HepG2 (cell line): ENCODE data around the gene LIPT1. TPM values are rescaled to one million over a fixed set of nuclear protein-coding genes. Genes with fewer than 3 reads are reported as not detected.
A peak's percentile ranks its signal among the peaks of the same experiment; 100 is the strongest.

ENCODE experiments used
- BRD4 ChIP-seq: sonication (generic); formaldehyde crosslinking; IDR thresholded peaks from 2 replicates; pipeline ENCODE4 v1.4.0; 2020; ENCODE audit warnings: missing genetic modification reagents
- CBX1 ChIP-seq: IDR thresholded peaks from one replicate; pipeline ENCODE4 v1.6.1; 2016; ENCODE audit warnings: antibody characterized with exemption, low read depth
- CENPX ChIP-seq: sonication (generic); formaldehyde crosslinking; IDR thresholded peaks from 2 replicates; pipeline ENCODE4 v1.9.0; 2021; ENCODE audit warnings: mild to moderate bottlenecking, missing genetic modification reagents, moderate library complexity
- ELF4 ChIP-seq: sonication (generic); formaldehyde crosslinking; IDR thresholded peaks from 2 replicates; pipeline ENCODE4 v1.5.0; 2020; ENCODE audit warnings: missing genetic modification reagents, mild to moderate bottlenecking, moderate library complexity, borderline replicate concordance
- ELK4 ChIP-seq: sonication (generic); formaldehyde crosslinking; IDR thresholded peaks from 2 replicates; pipeline ENCODE4 v1.9.0; 2021; ENCODE audit warnings: missing genetic modification reagents, borderline replicate concordance
- FOXK2 ChIP-seq: fragments of 450-650 bp; IDR thresholded peaks from 2 replicates; pipeline ENCODE4 v1.6.1; 2016
- PPARG ChIP-seq: conservative IDR thresholded peaks from 2 replicates; pipeline ENCODE4 v1.6.1; 2016; ENCODE audit warnings: missing biosample characterization, missing genetic modification reagents
- RNF2 ChIP-seq: fragments of 450-650 bp; conservative IDR thresholded peaks from 2 replicates; pipeline ENCODE4 v1.6.1; 2016; ENCODE audit warnings: low read depth
- RORA ChIP-seq: sonication (generic); formaldehyde crosslinking; IDR thresholded peaks from 2 replicates; pipeline ENCODE4 v1.5.0; 2020; ENCODE audit warnings: mild to moderate bottlenecking, missing genetic modification reagents, moderate library complexity
- SIN3A ChIP-seq: IDR thresholded peaks from 2 replicates; pipeline ENCODE4 v1.6.1; 2011; ENCODE audit warnings: low read depth, mild to moderate bottlenecking, control low read depth, low read length, borderline replicate concordance
- TP53 ChIP-seq: sonication (generic); formaldehyde crosslinking; conservative IDR thresholded peaks from 2 replicates; pipeline ENCODE4 v1.4.0; 2020; ENCODE audit warnings: missing genetic modification reagents
- ZBTB7B ChIP-seq: sonication (generic); formaldehyde crosslinking; IDR thresholded peaks from 2 replicates; pipeline ENCODE4 v1.4.0; 2020; ENCODE audit warnings: missing genetic modification reagents
- ZFAT ChIP-seq: sonication (generic); formaldehyde crosslinking; conservative IDR thresholded peaks from 2 replicates; pipeline ENCODE4 v1.8.1; 2023; ENCODE audit warnings: missing genetic modification reagents, inconsistent platforms
- ZKSCAN8 ChIP-seq: IDR thresholded peaks from 2 replicates; pipeline ENCODE4 v1.6.1; 2016; ENCODE audit warnings: borderline replicate concordance, missing genetic modification reagents, missing compliant biosample characterization
- ZMYM2 ChIP-seq: sonication (generic); formaldehyde crosslinking; IDR thresholded peaks from 2 replicates; pipeline ENCODE4 v1.8.0; 2022; ENCODE audit warnings: mild to moderate bottlenecking, missing genetic modification reagents
- ZNF44 ChIP-seq: sonication (generic); formaldehyde crosslinking; IDR thresholded peaks from 2 replicates; pipeline ENCODE4 v1.5.1; 2020; ENCODE audit warnings: mild to moderate bottlenecking, missing genetic modification reagents
- ZNF572 ChIP-seq: sonication (generic); formaldehyde crosslinking; IDR thresholded peaks from 2 replicates; pipeline ENCODE4 v1.5.1; 2020; ENCODE audit warnings: mild to moderate bottlenecking, missing genetic modification reagents
- ZNF619 ChIP-seq: sonication (generic); formaldehyde crosslinking; IDR thresholded peaks from 2 replicates; pipeline ENCODE4 v1.4.0; 2020; ENCODE audit warnings: mild to moderate bottlenecking, missing genetic modification reagents
- polyA plus RNA-seq, 8 experiments: library from polyadenylated mRNA; depleted of rRNA in 3 of 8; stranded (reverse) in 7 of 8; unstranded in 1 of 8; fragments of >200 nt; fragmentation: Illumina TruSeq in 4 of 8; extraction: Trizol in 4 of 8; gene quantifications; 2 replicates each; pipeline versions ENCODE4 v1.2.1 to v1.2.3, GENCODE V29; 2011 to 2016; ENCODE audit warnings: low read depth in 4 of 8, missing spikeins in 1 of 8, mixed read lengths in 1 of 8; ENCODE audit not compliant: insufficient read depth in 1 of 8
- total RNA-seq, 5 experiments: library from RNA; depleted of rRNA; stranded (reverse); fragments of >200 nt; fragmentation: Illumina TruSeq; extraction: Trizol; gene quantifications; 2 replicates each; pipeline ENCODE4 v1.2.3, GENCODE V29; 2016; ENCODE audit warnings: low read depth in 1 of 5
- TF ChIP-seq, protein P1 (sequence below): sonication (generic); formaldehyde crosslinking; IDR thresholded peaks from 2 replicates; pipeline ENCODE4 v1.4.0; 2020; ENCODE audit warnings: missing genetic modification reagents
- TF ChIP-seq, protein P2 (sequence below): sonication (generic); formaldehyde crosslinking; IDR thresholded peaks from 2 replicates; pipeline ENCODE4 v1.4.0; 2020; ENCODE audit warnings: mild to moderate bottlenecking, missing genetic modification reagents
- TF ChIP-seq, protein P3 (sequence below): sonication (generic); formaldehyde crosslinking; IDR thresholded peaks from 2 replicates; pipeline ENCODE4 v1.4.0; 2020; ENCODE audit warnings: mild to moderate bottlenecking, low read depth, missing genetic modification reagents
- TF ChIP-seq, protein P4 (sequence below): sonication (generic); formaldehyde crosslinking; IDR thresholded peaks from 2 replicates; pipeline ENCODE4 v1.5.0; 2020; ENCODE audit warnings: mild to moderate bottlenecking, missing genetic modification reagents

Gene LIPT1
- total and polyA plus RNA-seq, 2 of the 13 experiments (the other 11 are each of a cell fraction or from before 2014, with no cell fraction given): 8.0 to 9.6 TPM

- TF ChIP-seq ZBTB7B (no peak; the same call in none of the 2 replicates), RORA (CRISPR knock-in tag) (no peak), ZFAT (CRISPR knock-in tag) (no peak), RNF2 (peak; percentile 56; the same call in 1 of the 2 replicates), ELF4 (CRISPR knock-in tag) (no peak), FOXK2 (no peak), CENPX (CRISPR knock-in tag) (no peak), CBX1 (peak; percentile 67), ZNF619 (CRISPR knock-in tag) (peak; percentile 90; the same call in 1 of the 2 replicates), ELK4 (CRISPR knock-in tag) (no peak), ZKSCAN8 (no peak; the same call in 1 of the 2 replicates), ZNF44 (CRISPR knock-in tag) (peak; percentile 87; the same call in 1 of the 2 replicates), BRD4 (CRISPR knock-in tag) (peak; percentile 21; the same call in 1 of the 2 replicates), ZNF572 (CRISPR knock-in tag) (peak; percentile 92), TP53 (no peak), PPARG (CRISPR knock-in tag) (0 out of 2 replicates have a peak, but pooled peaks have one; percentile 4), SIN3A (peak; percentile 69), ZMYM2 (CRISPR knock-in tag) (0 out of 2 replicates have a peak, but pooled peaks have one; percentile 65)
- TF ChIP-seq, protein P1, sequence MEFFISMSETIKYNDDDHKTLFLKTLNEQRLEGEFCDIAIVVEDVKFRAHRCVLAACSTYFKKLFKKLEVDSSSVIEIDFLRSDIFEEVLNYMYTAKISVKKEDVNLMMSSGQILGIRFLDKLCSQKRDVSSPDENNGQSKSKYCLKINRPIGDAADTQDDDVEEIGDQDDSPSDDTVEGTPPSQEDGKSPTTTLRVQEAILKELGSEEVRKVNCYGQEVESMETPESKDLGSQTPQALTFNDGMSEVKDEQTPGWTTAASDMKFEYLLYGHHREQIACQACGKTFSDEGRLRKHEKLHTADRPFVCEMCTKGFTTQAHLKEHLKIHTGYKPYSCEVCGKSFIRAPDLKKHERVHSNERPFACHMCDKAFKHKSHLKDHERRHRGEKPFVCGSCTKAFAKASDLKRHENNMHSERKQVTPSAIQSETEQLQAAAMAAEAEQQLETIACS: peak; percentile 91
- TF ChIP-seq, protein P2, sequence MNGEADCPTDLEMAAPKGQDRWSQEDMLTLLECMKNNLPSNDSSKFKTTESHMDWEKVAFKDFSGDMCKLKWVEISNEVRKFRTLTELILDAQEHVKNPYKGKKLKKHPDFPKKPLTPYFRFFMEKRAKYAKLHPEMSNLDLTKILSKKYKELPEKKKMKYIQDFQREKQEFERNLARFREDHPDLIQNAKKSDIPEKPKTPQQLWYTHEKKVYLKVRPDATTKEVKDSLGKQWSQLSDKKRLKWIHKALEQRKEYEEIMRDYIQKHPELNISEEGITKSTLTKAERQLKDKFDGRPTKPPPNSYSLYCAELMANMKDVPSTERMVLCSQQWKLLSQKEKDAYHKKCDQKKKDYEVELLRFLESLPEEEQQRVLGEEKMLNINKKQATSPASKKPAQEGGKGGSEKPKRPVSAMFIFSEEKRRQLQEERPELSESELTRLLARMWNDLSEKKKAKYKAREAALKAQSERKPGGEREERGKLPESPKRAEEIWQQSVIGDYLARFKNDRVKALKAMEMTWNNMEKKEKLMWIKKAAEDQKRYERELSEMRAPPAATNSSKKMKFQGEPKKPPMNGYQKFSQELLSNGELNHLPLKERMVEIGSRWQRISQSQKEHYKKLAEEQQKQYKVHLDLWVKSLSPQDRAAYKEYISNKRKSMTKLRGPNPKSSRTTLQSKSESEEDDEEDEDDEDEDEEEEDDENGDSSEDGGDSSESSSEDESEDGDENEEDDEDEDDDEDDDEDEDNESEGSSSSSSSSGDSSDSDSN (CRISPR knock-in tag): peak; percentile 74
- TF ChIP-seq, protein P3, sequence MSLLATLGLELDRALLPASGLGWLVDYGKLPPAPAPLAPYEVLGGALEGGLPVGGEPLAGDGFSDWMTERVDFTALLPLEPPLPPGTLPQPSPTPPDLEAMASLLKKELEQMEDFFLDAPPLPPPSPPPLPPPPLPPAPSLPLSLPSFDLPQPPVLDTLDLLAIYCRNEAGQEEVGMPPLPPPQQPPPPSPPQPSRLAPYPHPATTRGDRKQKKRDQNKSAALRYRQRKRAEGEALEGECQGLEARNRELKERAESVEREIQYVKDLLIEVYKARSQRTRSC (CRISPR knock-in tag): peak; percentile 65; the same call in 1 of the 2 replicates
- TF ChIP-seq, protein P4, sequence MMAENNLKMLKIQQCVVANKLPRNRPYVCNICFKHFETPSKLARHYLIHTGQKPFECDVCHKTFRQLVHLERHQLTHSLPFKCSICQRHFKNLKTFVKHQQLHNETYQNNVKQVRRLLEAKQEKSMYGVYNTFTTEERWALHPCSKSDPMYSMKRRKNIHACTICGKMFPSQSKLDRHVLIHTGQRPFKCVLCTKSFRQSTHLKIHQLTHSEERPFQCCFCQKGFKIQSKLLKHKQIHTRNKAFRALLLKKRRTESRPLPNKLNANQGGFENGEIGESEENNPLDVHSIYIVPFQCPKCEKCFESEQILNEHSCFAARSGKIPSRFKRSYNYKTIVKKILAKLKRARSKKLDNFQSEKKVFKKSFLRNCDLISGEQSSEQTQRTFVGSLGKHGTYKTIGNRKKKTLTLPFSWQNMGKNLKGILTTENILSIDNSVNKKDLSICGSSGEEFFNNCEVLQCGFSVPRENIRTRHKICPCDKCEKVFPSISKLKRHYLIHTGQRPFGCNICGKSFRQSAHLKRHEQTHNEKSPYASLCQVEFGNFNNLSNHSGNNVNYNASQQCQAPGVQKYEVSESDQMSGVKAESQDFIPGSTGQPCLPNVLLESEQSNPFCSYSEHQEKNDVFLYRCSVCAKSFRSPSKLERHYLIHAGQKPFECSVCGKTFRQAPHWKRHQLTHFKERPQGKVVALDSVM (CRISPR knock-in tag): peak; percentile 75
Observed at GRCh38 chr2:99141110-99142108, 13.4 kb upstream of the LIPT1 start, which contains the start of gene C2orf15 (continued).
